ENCODE results near the gene MMRN2.

The MMRN2 gene

DNA sequence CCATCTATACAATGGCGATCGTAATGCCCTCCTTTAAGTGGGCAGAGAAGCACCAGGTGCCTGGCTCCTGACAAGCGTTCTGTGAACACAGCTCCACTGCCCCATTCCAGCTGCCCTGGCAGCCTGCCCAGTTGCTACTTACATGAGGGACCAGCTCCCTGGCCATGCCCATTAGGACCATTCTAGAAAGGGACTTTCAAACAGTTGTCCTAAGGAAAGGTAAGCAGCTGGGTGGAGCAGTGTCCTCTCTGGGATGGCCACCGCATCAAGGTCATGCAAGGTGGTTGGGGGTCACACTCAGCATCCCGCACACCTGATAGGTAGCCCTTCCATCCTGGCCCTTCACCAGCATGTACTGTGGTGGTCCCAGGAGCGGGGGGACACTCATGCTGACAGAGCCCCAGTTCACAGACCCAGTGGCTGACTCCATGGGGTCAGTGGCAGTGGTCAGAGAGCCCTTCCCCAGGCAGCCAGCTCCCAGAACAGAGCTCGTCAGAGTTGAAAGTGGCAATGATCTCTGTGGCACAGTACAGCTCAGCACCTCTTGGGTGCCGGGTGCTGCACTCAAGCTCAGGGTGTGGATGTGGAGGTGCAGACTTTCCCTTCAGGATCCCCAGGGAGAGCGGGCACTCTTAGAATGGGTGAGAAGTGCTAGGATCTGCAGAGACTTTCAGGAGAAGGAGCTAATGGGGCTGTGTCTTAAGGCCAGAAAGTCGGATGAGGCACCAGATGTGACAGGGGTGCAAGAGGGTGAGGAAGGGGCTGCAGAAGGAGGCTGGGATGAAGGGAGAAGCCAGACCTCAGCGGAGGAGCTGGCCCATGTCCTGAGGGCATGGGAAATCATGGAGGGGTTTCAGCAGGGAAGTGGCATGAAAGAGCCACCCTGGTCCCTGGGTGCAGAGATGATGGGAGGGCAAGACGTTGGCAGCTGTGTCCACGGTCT lies 10.9 kb downstream of the MMRN2 start:
- WGBS, 2 experiments = 93 to 95% methylated on average over 13 of the region's 13 CpGs
- H3K9me3 ChIP-seq (ENCODE audit: control insufficient read depth, low read length) = no peaks in the 10 kb centered on the region
- no peak overlapping the region for H3K4me3 ChIP-seq (ENCODE audit: insufficient read depth, low read depth, low read length)
- no peaks in the 10 kb centered on the region for H3K27me3 ChIP-seq (ENCODE audit: control insufficient read depth, insufficient read depth, low read length, poor library complexity, severe bottlenecking)
- no peak overlapping the region for H3K27ac ChIP-seq (ENCODE audit: insufficient read depth, low read depth, low read length, poor library complexity, severe bottlenecking)
- H3K36me3 ChIP-seq (ENCODE audit: control insufficient read depth, insufficient read depth, low read length) = no peaks in the 10 kb centered on the region
- H3K4me1 ChIP-seq (ENCODE audit: control insufficient read depth, insufficient read depth, low read length) = peaks cover 4% of the 10 kb centered on the region

DNA sequence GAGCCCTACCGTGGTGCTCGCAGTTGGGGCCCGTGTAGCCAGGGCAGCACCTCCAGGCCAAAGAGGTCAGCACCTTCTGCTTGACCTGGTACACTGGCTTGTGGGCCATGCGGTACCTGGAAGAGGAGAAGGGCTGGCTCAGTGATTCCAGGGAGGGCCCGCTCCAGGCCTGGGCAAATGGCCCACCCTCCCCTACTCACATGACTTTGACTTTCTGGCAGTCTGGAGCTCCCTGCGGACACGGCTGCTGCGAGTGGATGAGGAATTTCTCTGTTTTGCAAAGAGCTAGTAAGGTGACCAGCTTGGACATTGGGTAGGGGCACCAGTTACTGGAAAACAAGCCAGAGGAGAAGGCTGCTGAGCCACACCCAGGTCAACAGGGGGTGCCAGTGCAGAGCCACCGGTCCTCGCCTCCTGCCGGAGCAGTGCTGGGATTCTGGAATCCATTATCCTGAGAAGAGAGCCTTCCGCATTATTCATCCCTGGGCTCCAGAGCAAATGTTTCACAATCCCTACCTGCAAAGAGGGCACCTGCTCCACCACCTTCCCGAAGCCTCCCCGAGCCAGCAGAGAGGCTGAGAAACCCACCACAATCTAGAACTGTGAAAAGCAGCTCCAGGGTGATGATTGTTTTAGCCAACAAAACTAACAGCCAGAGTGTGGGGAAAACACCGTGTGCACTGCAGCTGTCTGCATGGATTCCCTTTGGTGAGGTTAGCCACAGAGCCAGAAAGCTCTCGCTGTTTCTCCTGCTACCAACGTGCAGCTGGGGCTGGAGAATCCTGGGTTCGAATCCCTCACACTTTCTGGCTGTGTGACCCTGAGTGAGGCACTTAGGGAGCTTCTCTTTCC lies 11.8 kb downstream of the MMRN2 start:
- Histone ChIP-seq H3K36me3 (ENCODE audit: control insufficient read depth, insufficient read depth, low read length) (no peaks in the 10 kb centered on the region), H3K4me3 (ENCODE audit: insufficient read depth, low read depth, low read length) (no peak overlapping the region), H3K9me3 (ENCODE audit: control insufficient read depth, low read length) (no peaks in the 10 kb centered on the region), H3K27me3 (ENCODE audit: control insufficient read depth, insufficient read depth, low read length, poor library complexity, severe bottlenecking) (no peaks in the 10 kb centered on the region), H3K4me1 (ENCODE audit: control insufficient read depth, insufficient read depth, low read length) (peaks cover 4% of the 10 kb centered on the region), H3K27ac (ENCODE audit: insufficient read depth, low read depth, low read length, poor library complexity, severe bottlenecking) (no peak overlapping the region)
- WGBS, 2 experiments = 67 to 70% methylated on average over 18 of the region's 18 CpGs

DNA sequence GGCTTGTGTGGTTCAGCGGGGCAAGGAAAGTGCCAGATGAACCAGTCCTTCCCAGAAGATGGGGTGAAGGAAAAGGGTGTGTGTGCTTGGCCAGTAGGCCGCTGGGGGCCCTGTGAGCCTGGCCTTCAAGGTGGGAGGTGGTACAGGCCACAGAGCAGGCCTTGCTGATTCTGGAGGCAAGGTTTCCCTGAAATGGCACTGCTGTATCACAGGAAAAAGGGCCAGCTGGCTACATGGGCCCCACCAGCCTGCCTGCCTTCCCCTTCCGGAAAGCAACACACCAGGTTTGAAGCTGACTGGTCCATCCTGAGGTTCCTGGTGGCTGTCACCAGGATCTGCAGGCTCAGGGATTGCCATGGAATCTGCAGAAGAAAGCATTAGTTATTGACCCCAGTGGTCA lies 12.5 kb downstream of the MMRN2 start:
- WGBS, 2 experiments = 95 to 96% methylated on average over 3 of the region's 3 CpGs
- Histone ChIP-seq H3K27me3 (ENCODE audit: control insufficient read depth, insufficient read depth, low read length, poor library complexity, severe bottlenecking) (no peaks in the 10 kb centered on the region), H3K27ac (ENCODE audit: insufficient read depth, low read depth, low read length, poor library complexity, severe bottlenecking) (no peak overlapping the region), H3K4me3 (ENCODE audit: insufficient read depth, low read depth, low read length) (no peak overlapping the region), H3K9me3 (ENCODE audit: control insufficient read depth, low read length) (no peaks in the 10 kb centered on the region), H3K4me1 (ENCODE audit: control insufficient read depth, insufficient read depth, low read length) (peaks cover 4% of the 10 kb centered on the region), H3K36me3 (ENCODE audit: control insufficient read depth, insufficient read depth, low read length) (no peaks in the 10 kb centered on the region)

DNA sequence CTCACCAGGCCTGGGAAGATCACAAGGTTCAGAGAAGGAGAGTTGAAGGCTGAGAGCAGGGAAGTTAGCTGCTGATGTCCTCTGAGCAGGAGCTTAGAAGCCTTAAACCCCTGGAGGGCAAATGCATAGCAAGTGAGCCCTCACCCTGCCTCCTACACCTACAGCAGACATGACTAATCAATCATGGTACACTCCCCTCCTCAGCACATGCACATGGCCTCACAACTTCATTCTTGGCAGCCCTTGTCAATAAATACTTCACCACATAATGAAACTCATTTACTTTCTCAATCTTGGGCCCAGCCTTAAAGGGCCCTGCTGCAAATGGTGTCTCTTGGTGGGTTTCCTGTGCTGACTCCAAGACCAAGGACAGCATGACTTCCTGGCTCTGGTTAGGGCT lies 12.9 kb downstream of the MMRN2 start:
- H3K27me3 ChIP-seq (ENCODE audit: control insufficient read depth, insufficient read depth, low read length, poor library complexity, severe bottlenecking) = no peaks in the 10 kb centered on the region
- no peaks in the 10 kb centered on the region for H3K9me3 ChIP-seq (ENCODE audit: control insufficient read depth, low read length)
- H3K4me1 ChIP-seq (ENCODE audit: control insufficient read depth, insufficient read depth, low read length) = peaks cover 4% of the 10 kb centered on the region
- H3K27ac ChIP-seq (ENCODE audit: insufficient read depth, low read depth, low read length, poor library complexity, severe bottlenecking) = no peak overlapping the region
- no peaks in the 10 kb centered on the region for H3K36me3 ChIP-seq (ENCODE audit: control insufficient read depth, insufficient read depth, low read length)
- H3K4me3 ChIP-seq (ENCODE audit: insufficient read depth, low read depth, low read length) = no peak overlapping the region

DNA sequence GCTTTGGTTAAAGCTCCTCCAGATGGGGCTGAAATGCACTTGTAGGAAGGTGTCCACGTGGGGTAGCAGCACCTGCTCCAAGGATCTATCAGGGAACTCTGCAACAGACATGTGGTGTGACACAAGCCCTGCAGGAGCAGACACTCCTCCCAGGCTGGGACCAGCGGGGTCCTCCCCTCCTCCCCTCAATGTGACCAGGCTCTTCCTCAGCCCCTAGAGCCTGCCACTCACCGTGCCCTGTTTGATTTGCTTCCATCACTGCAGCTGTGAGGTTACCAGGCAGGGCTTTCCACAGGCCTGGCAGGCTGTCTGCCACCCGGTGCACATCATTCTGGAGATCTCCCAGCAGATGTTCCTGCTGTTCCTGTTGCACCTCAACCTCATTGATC lies 13.4 kb downstream of the MMRN2 start:
- H3K4me3 ChIP-seq (ENCODE audit: insufficient read depth, low read depth, low read length) = no peak overlapping the region
- H3K27ac ChIP-seq (ENCODE audit: insufficient read depth, low read depth, low read length, poor library complexity, severe bottlenecking) = no peak overlapping the region
- H3K4me1 ChIP-seq (ENCODE audit: control insufficient read depth, insufficient read depth, low read length) = peaks cover 4% of the 10 kb centered on the region
- WGBS, 2 experiments = 88% methylated on average over 4 of the region's 4 CpGs
- no peaks in the 10 kb centered on the region for H3K27me3 ChIP-seq (ENCODE audit: control insufficient read depth, insufficient read depth, low read length, poor library complexity, severe bottlenecking)
- H3K9me3 ChIP-seq (ENCODE audit: control insufficient read depth, low read length) = no peaks in the 10 kb centered on the region
- H3K36me3 ChIP-seq (ENCODE audit: control insufficient read depth, insufficient read depth, low read length) = no peaks in the 10 kb centered on the region

DNA sequence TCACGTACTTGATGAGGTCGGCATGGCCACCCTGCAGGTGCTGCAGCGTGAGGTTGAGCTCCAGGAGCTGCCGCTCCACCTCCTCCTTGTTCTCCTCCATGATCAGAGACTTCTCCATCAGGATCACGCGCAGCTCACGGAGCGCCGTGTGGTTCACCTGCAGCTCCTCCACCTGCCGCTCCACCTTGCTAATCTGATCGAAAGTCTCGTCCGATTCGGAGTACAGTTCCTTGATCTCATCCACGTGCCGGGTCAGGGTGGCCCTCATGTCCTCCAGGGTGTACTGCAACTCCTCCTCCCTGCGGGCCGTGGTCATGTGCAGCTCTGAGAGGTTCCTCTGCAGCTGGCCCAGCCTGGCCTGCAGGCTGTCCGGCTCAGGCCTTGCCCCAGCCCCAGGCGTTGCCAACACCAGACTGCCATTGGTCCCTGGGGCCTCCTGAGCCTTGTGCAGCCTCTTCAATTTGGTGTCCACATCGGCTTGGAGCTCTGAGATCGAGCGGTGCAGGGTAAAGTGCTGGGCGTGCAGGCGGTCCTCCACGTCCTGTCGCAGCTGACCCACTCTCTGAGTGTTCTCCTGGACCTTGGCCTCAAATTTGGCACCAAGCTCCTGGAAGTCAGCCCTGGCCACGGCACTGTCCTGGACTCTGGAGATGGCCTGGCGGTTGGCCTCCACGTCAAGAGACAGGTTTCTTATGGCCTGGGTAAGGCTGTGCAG lies 13.9 kb downstream of the MMRN2 start:
- no peaks in the 10 kb centered on the region for H3K27me3 ChIP-seq (ENCODE audit: control insufficient read depth, insufficient read depth, low read length, poor library complexity, severe bottlenecking)
- H3K4me1 ChIP-seq (ENCODE audit: control insufficient read depth, insufficient read depth, low read length) = peaks cover 4% of the 10 kb centered on the region
- no peaks in the 10 kb centered on the region for H3K36me3 ChIP-seq (ENCODE audit: control insufficient read depth, insufficient read depth, low read length)
- H3K9me3 ChIP-seq (ENCODE audit: control insufficient read depth, low read length) = no peaks in the 10 kb centered on the region
- H3K27ac ChIP-seq (ENCODE audit: insufficient read depth, low read depth, low read length, poor library complexity, severe bottlenecking) = no peak overlapping the region
- H3K4me3 ChIP-seq (ENCODE audit: insufficient read depth, low read depth, low read length) = no peak overlapping the region
- 95 to 96% methylated on average over 30 of the region's 30 CpGs for WGBS, 2 experiments

DNA sequence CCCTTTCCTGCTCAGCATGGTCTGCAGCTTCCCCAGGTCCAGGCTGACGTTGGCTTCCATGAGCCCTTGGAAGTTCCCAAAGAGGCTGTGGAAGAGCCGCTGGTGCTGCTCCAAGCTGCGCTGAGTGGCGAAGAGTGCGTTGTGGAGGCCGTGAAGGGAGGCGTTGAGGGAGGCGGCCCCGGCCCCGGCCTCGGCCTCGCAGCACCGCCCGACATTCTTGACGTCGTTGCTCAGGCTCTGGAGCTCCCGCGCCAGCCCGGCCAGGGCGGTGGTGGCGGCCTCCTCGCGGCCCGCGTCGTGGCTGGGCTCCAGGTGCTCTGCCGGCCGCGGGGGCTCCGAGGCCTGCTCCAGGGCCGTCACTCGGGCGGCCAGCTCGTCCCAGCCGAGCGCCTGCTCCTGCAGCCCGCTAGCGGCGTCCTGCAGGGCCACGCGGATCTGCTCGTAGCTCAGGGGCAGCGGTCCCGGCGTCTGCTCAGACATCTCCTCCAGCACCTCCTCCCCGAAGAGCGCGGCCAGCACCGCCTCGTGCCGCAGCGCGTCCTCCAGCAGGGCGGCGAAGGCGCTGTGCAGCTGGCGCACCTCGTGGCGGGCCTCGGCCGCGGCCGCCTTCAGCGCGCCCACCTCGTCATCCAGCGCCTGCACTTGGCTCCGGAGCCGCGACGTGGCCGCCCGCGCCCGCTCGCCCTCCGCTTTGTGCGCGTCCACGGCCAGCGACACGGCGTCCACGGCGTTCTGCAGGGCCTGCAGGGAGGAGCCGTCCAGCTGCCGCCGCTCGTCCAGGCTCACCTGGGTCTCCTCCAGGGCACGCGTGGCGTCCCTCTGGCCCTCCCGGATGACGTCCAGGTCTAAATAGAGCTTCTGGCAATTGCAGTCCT lies 14.7 kb downstream of the MMRN2 start:
- WGBS, 2 experiments = 95 to 96% methylated on average over 94 of the region's 94 CpGs
- Histone ChIP-seq H3K27ac (ENCODE audit: insufficient read depth, low read depth, low read length, poor library complexity, severe bottlenecking) (no peak overlapping the region), H3K36me3 (ENCODE audit: control insufficient read depth, insufficient read depth, low read length) (no peaks in the 10 kb centered on the region), H3K4me3 (ENCODE audit: insufficient read depth, low read depth, low read length) (no peak overlapping the region), H3K27me3 (ENCODE audit: control insufficient read depth, insufficient read depth, low read length, poor library complexity, severe bottlenecking) (no peaks in the 10 kb centered on the region), H3K4me1 (ENCODE audit: control insufficient read depth, insufficient read depth, low read length) (peaks cover 4% of the 10 kb centered on the region), H3K9me3 (ENCODE audit: control insufficient read depth, low read length) (no peaks in the 10 kb centered on the region)

DNA sequence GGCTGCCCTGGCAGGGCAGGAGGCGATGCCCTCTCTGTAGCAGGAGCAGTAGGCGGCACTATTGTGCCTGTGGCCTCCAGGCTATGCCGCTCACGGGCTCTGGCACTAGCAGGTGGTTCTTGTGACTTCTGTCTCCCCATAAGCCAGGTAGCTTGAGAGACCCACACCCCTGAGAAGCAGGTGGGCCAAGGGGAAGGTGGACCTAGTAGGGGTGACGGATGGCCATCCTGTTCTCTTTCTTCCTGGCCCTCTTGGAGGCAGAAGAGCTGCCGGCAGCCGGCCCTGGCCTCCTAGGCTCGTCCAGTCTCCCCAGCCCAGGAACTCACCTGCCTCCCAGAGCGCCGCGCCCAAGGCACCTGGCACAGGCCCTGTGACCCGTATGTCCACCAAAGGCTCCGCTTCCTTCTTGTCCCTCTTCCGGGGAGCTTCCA lies 15.4 kb downstream of the MMRN2 start:
- Histone ChIP-seq H3K9me3 (ENCODE audit: control insufficient read depth, low read length) (no peaks in the 10 kb centered on the region), H3K27me3 (ENCODE audit: control insufficient read depth, insufficient read depth, low read length, poor library complexity, severe bottlenecking) (no peaks in the 10 kb centered on the region), H3K4me3 (ENCODE audit: insufficient read depth, low read depth, low read length) (no peak overlapping the region), H3K4me1 (ENCODE audit: control insufficient read depth, insufficient read depth, low read length) (peaks cover 4% of the 10 kb centered on the region), H3K27ac (ENCODE audit: insufficient read depth, low read depth, low read length, poor library complexity, severe bottlenecking) (no peak overlapping the region), H3K36me3 (ENCODE audit: control insufficient read depth, insufficient read depth, low read length) (no peaks in the 10 kb centered on the region)
- WGBS, 2 experiments = 94 to 95% methylated on average over 14 of the region's 14 CpGs

DNA sequence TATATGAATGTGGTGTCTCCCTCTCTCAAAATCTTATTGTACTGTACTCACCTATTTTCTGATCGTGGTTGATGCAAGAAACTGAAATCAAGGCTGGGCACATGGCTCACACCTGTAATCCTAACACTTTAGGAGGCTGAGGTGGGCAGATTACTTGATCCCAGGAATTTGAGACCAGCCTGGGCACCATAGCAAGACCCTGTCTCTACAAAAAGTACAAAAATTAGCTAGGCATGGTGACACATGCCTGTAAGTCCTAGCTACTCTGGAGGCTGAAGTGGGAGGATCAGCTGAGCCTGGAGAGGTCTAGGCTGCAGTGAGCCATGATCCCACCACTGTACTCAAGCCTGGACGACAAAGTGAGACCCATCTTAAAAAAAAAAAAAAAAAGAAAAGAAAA lies 16.0 kb downstream of the MMRN2 start:
- H3K27ac ChIP-seq (ENCODE audit: insufficient read depth, low read depth, low read length, poor library complexity, severe bottlenecking) = no peak overlapping the region
- WGBS, 2 experiments = 86 to 92% methylated on average over 1 to 2 of the region's 2 CpGs
- peaks cover 4% of the 10 kb centered on the region for H3K4me1 ChIP-seq (ENCODE audit: control insufficient read depth, insufficient read depth, low read length)
- H3K36me3 ChIP-seq (ENCODE audit: control insufficient read depth, insufficient read depth, low read length) = no peaks in the 10 kb centered on the region
- H3K9me3 ChIP-seq (ENCODE audit: control insufficient read depth, low read length) = no peaks in the 10 kb centered on the region
- no peak overlapping the region for H3K4me3 ChIP-seq (ENCODE audit: insufficient read depth, low read depth, low read length)
- H3K27me3 ChIP-seq (ENCODE audit: control insufficient read depth, insufficient read depth, low read length, poor library complexity, severe bottlenecking) = no peaks in the 10 kb centered on the region
